DMS53 treated with DMSO at 0.1 percent for 48 hours (cell line): ENCODE measurements around the gene SNCAIP.
"Not testable (repeated sequence)": the region's sequence is repeated elsewhere in the genome, so short reads cannot be mapped to it uniquely, and the experiment has no call there.

Experiments
- DNase-seq: peaks from one replicate; lab custom pipeline; 2025; ENCODE audit not compliant: unreplicated experiment; lab: John Stamatoyannopoulos, UW

The SNCAIP gene

GRCh38 chr5:122354293-122354692 is 42.3 kb downstream of the SNCAIP start:
- no peak for DNase-seq

GRCh38 chr5:122355324-122355723 is 43.3 kb downstream of the SNCAIP start:
- DNase-seq = no peak

DNA sequence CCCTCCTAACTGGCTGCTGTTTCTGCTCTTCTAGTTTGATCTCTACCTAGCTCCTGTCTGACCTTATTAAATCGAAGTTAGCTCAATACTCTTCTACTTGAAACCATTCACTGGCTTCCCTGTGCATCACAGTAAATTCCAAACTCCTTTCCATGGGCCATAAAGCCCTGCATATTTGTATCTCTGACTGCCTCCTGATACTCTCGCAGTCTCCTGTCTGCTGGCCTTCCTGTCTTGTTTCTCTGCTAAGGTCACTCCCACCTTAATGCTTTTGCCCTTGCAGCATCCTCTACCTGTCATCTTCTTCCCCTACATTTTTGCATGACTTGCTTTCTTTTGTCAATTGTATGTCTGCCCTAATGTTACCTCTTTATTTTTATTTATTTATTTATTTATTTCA is 44.8 kb downstream of the SNCAIP start:
- DNase-seq = no peak

DNA sequence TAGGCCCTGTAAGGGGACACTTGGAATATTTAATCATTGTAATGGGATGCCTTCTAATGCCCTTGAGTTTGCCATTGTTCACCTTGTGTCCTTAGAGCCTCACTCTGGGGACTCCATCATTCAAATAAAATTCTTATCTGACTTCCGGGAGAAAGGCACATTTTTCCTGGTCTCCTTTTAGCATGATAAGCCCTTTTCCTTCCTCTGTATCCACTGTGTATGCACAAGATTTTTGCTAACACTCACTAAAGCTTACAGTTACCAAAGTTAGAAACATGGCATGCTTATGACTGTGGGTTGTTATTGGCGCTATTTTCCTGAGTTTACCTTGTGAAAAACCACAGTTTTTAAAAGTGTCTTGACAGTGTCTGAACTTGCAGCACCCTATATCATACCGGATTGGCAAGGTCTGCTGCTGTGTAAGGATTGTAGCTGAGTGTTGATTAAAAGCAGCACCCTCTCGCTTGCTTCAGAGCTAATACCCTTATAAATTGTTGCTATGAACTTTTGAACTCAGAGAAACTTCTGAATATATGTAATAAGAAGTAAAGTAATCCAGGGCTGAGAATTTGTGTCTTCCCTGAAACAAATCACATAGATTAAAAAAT is 46.4 kb downstream of the SNCAIP start:
- DNase-seq = no peak

DNA sequence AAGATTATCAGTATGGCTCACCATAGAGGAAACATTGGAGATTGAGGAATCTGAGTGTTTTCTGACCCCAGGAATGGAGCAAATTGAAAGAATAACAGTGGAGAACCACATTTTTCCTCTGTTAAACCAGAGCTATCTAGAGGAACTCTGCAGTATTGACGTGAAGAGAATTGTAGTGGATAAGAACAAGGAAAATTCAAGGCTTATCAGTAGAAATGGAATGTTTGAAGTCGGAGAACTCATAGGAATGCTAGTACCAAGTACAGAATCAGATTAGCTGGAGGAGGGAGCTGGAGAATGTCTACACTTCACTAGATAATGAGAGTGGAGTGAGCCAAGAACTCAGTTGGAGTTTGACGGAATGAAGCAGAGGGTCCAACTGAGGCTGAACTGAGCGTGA is 50.3 kb downstream of the SNCAIP start:
- no peak for DNase-seq

- DNase-seq = no peak
These were observed 51.6 kb downstream of the SNCAIP start for GRCh38 chr5:122363623-122364022.

DNA sequence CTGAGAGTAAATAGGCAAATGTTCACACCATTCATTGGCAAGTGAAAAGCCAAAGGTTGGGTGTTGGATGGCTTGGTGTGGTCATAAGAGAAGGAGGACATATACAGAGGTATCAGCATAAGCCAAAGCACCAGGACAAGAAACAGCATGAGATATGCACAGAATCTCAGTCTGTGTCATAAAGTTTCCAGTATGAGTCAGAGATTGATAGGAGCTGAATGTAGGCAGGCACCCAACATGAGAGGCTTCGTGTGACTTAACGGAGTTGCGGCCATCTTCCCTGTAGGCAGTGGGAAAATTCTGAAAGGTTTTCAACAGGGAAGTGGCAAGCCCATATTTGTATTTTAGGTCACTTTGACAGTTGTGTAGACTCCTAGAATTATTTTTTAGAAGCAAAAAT is 54.5 kb downstream of the SNCAIP start:
- DNase-seq = no peak

- DNase-seq = no peak
These were observed 55.4 kb downstream of the SNCAIP start for GRCh38 chr5:122367456-122367855.

DNA sequence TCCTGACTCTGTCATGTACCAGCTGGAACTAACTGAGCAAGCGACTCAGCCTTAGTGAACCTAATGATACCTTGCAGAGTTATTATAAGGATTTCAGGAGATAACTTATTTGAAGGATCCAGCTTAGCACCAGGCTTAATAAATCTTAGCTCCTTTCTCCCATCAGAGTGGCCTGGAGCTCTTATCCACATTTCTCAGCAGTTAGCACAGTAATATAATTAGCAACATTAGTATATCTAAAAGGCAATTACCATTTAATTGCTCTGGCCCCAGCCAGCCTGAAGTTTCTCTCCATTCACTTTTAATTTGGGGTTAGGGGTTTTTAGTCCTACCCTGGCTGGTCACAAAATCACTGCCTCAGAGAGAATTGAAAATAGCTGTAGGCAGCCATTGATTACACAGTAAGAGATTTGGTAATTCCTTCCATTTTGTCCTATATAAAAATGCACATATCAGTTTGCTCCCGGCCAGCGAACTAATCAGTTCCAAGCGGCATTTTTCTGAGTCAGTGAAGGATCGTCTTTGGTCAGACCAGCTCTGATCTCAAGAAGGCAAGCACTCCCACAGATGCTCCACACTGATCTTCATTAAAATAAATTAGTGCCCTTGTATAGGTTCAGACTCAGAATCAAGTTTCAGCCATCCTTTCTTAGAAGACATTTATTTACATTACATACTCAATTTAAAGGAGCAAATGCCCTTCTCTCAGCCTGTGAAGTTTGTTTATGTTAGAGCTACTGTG is 56.6 kb downstream of the SNCAIP start:
- DNase-seq = no peak

DNA sequence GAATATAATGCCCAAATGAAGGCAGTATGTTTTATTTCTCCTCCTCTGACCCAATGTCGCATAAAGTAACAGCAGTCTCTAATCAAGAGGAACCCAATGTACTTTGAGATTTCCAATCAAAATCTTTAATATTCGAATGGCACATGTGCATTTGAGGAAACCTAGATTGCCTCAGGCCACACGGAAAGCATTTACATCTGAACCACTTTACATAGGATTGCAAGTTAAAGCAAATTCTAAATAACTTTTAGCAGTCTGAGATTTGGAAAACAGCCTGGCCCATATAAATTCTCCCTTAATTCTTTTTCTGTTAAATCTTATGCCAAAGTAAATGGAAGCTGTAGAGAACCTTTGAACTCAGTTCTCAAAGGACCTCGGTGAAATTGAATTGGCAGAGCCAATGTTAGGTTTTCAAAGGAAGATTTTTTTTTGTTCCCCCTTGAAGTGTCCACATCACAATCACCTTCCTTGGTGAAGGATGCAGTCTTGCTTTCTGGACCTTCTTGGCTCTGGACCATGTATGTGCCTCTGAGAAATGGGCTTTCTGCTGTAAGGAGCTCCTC is 57.3 kb downstream of the SNCAIP start:
- no peak for DNase-seq

DNA sequence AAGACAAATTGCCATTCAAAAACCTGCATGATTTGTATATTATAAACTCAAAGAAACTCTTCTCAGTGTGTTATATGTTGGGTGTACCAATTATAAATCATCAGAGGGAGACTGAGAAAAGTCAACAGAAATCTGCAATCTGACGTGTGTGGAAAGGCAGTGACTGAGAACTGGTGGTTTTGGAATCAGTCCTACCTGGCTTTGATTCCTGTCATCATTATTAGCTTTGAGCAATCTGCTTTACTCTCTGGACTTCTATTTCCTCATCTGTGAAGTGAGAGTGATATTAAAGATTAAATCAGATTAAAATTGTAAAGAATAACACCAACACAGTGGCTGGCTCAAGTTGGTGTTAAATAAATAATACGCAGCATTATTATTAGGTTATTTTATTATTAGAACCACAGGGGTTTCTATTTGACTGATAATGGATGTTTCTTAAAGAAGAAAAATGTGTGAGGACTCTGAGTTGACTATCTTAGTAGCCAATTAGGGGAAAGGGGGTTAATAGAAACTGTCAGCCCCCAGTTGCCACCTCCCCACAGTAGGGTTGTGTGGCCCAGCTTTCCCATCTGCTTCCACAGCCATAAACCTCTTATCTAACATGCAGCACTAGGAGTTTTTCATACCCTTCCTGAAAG is 59.6 kb downstream of the SNCAIP start:
- no peak for DNase-seq

- no peak for DNase-seq
These were observed 62.1 kb downstream of the SNCAIP start for GRCh38 chr5:122374110-122374509.

DNA sequence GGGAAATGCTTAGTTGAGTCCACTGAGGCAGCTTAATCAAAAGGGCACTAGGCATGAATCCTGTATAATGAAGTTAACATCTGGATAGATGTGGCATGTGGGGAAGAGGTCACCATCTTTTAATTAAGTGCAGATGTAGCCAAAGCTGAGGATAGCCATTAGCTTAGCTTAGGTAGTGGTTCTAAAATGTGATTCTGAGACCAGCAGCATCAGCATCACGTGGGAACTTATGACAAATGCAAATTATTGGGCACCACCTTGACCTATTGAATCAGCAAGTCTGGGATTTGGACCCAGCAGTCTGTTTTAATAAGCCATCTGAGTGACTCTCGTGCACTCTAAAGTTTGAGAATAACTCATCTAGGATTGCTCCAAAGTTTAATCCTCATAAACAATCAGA is 63.8 kb downstream of the SNCAIP start:
- DNase-seq = no peak

DNA sequence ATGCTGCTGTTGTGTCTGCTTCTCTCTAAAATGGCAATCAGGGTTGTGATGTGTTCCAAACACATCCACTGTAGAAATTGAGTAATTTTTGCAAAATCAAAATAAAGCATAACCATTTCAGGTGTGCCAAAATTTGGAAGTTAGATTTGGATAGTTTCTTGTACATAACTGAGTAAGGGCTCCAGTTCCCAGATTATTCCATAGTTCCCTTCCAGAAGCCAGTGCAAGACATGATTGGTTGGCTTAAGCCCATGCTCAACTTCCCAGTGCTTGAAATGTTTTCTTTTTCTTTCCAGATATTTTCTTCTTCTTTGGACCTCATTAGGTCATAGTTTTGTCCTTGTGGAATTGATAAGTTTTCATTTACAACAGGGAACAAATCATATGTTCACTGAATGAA is 64.2 kb downstream of the SNCAIP start:
- no peak for DNase-seq

DNA sequence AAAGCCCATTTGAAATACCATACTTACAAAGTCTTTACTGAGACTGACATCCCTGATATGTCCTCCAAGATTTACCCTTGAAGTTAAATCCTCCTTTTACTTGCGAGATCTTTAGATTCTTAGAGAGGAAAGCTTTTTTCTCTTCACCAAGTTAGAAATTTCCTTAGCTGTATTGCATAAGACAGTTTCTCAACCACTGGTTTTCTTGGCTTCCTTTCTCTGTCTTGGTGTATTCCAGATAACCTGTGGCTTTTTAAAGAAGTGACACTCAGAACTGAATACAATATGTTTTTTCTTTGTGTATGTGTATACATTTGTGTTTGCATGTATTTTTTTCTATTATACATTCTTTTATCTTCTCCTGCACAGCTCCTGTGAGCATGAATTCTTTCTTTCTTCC is 65.0 kb downstream of the SNCAIP start:
- DNase-seq = no peak

- DNase-seq = not testable (repeated sequence)
These were observed 70.9 kb downstream of the SNCAIP start for GRCh38 chr5:122382938-122383337.

GRCh38 chr5:122384739-122385235 is 72.8 kb downstream of the SNCAIP start:
- no peak for DNase-seq

GRCh38 chr5:122385286-122385685 is 73.2 kb downstream of the SNCAIP start:
- DNase-seq = no peak

- DNase-seq = no peak
These were observed 73.8 kb downstream of the SNCAIP start for GRCh38 chr5:122385808-122386207.

DNA sequence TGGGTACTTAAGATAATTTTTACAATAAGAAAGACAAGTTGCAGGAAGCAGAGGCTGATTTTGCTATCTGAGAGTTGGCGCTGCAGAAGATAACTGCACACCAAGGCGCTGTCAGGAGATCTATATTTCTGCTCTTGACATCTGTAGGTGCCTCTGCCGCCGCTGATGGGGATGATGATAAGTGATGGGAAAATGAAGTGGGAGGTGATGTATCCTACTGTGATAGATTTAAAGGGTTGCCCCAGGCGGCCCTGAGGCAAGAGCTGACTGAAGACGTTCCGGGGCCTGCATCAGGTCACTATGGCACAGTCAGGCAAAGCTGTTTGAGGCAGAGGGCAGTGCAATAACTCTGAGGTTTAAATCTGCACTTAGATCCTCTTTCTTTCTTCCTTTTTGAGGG is 78.1 kb downstream of the SNCAIP start:
- DNase-seq = no peak

- DNase-seq = no peak
These were observed 78.7 kb downstream of the SNCAIP start for GRCh38 chr5:122390694-122391093.

DNA sequence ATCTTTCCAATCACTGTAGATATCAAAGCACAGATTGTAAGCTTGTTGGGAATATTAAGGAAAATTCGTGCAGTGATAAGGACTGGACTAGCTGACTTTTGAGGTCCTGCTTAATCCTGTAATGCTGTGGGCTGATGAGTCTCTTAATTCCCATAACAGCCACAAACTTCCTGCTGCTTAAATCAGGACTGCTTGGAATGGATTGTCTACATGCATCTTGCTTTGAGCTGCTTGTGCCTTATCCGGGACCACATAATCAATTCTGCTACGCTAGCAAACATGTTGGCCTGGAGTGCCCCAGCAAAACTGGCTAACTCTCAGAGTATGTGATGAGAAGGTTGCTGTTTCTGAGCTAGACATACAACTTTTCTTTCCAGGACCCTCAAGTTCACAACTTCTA is 79.6 kb downstream of the SNCAIP start:
- DNase-seq = no peak
